OCI-LY1 (cell line): ENCODE data around the gene ZBTB7C.

ENCODE experiments used
- CTCF ChIP-seq: fragments of 200-600 bp; sonication (generic), shearing (Covaris generic); IDR thresholded peaks from 2 replicates; pipeline ENCODE4 v1.5.1; 2017; ENCODE audit warnings: mild to moderate bottlenecking, antibody characterized with exemption, low read length, moderate library complexity, mixed read lengths
- EZH2 ChIP-seq: fragments of 200-600 bp; sonication (generic), shearing (Covaris generic); IDR thresholded peaks from 2 replicates; pipeline ENCODE4 v1.8.0; 2017; ENCODE audit warnings: borderline replicate concordance, mixed run types, mild to moderate bottlenecking, antibody characterized with exemption, low read length, moderate library complexity, mixed read lengths

GRCh38 chr18:48090021-48090420, 319.2 kb downstream of the ZBTB7C start:
- TF ChIP-seq CTCF: no peak
- no peak for TF ChIP-seq EZH2
